Activated CD4-positive, CD25-positive, alpha-beta regulatory T cell (primary cell): ENCODE results near the gene PSME3.
"Not testable (repeated sequence)": the region's sequence is repeated elsewhere in the genome, so short reads cannot be mapped to it uniquely, and the experiment has no call there.

Experiments used
- DNase-seq, 4 experiments: peaks; one replicate each; lab custom pipeline; 2025; lab: John Stamatoyannopoulos, UW

The PSME3 gene

DNA sequence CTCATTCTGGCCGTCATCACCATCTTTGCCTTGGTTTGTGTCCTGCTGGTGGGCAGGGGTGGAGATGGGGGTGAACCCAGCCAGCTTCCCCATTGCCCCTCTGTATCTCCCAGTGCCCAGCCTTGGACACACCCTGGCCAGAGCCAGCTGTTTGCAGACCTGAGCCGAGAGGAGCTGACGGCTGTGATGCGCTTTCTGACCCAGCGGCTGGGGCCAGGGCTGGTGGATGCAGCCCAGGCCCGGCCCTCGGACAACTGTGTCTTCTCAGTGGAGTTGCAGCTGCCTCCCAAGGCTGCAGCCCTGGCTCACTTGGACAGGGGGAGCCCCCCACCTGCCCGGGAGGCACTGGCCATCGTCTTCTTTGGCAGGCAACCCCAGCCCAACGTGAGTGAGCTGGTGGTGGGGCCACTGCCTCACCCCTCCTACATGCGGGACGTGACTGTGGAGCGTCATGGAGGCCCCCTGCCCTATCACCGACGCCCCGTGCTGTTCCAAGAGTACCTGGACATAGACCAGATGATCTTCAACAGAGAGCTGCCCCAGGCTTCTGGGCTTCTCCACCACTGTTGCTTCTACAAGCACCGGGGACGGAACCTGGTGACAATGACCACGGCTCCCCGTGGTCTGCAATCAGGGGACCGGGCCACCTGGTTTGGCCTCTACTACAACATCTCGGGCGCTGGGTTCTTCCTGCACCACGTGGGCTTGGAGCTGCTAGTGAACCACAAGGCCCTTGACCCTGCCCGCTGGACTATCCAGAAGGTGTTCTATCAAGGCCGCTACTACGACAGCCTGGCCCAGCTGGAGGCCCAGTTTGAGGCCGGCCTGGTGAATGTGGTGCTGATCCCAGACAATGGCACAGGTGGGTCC is 18.4 kb downstream of the PSME3 start:
- not testable (repeated sequence) for DNase-seq

DNA sequence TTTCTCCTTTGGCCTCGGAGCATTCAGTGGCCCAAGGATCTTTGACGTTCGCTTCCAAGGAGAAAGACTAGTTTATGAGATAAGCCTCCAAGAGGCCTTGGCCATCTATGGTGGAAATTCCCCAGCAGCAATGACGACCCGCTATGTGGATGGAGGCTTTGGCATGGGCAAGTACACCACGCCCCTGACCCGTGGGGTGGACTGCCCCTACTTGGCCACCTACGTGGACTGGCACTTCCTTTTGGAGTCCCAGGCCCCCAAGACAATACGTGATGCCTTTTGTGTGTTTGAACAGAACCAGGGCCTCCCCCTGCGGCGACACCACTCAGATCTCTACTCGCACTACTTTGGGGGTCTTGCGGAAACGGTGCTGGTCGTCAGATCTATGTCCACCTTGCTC is 19.2 kb downstream of the PSME3 start:
- DNase-seq, result no peak

DNA sequence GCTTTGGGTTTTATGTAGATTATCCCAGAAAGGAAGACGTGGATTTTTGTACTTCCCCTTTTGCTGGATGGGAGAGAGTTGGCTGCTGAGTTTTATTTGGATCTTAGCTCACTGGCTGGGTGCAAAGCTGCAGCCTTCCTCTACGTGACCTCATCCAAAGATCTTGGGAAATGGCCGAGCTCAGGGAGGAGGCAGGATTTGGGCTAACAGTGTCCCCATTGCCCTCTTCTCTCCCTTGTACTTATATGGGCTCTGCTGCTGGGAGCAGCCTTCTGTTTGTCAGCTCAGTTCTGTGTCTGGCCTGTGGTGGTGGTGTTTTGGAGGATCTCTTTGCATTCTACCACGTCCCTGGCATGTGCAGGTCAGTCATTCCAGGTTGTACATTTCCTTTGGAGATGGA is 19.8 kb downstream of the PSME3 start:
- DNase-seq, result no peak

DNA sequence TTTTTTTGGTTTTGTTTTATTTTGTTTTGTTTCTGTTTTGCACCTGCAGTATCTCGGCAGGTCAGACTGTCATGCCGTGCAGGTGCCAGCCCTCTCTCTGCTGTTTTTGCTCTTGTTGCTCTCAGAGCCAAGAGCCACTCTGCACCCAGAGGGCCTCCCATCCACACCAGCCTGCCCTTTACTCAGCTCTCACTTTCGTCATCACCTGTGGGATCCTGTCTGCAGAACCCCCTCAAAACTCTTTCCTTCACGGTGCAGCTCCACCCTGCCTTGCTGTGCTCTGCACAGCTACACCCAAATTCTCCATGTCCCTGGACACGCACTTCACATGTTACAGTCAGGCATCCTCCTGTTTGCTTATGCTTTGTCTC is 20.4 kb downstream of the PSME3 start:
- DNase-seq, result no peak

DNA sequence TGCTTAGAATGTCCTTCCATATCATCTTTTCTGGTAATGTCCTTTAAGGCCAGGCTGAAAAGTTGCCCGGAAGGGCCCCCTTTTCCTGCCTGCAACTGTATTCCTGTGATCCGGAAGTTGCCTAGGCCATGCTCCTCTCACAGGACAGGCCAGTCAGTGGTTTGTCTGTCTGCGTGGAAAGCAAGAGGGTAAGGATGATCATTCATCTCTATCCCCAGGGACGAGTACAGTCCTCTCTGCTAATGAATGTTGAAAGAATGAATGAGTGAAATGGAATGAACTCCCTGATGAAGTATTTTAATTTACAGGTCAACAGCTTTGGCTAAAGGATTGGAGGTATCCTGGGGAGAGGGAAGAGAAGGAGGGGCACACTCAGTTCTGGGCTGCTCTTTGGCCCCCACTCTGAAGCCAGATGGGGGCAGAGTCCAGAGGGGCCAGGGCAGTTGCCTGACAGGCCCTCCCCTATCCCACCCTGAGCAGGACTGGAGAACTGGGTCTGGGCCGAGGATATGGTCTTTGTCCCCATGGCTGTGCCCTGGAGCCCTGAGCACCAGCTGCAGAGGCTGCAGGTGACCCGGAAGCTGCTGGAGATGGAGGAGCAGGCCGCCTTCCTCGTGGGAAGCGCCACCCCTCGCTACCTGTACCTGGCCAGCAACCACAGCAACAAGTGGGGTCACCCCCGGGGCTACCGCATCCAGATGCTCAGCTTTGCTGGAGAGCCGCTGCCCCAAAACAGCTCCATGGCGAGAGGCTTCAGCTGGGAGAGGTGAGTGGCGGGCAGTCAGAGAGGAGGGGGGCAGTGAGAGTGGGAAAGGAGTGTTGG is 21.0 kb downstream of the PSME3 start:
- no peak for DNase-seq

DNA sequence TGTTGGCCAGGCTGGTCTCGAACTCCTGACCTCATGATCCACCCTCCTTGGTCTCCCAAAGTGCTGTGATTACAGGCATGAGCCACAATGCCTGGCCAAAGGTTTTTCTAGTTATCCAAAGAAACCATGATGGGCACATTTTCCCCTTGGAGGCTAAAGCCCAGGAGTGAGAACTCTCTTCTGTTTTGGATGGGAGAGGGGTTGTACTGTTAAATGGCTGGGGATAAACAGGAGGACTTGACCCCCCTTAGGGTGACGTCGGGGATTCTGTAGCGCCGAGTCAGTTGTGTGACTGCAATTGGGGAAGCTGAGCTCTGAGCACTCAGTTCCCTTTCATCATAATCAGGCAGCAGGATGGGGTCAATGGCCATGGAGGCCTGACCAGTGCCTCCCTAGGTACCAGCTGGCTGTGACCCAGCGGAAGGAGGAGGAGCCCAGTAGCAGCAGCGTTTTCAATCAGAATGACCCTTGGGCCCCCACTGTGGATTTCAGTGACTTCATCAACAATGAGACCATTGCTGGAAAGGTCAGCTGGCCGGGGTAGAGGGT is 21.9 kb downstream of the PSME3 start:
- no peak for DNase-seq

DNA sequence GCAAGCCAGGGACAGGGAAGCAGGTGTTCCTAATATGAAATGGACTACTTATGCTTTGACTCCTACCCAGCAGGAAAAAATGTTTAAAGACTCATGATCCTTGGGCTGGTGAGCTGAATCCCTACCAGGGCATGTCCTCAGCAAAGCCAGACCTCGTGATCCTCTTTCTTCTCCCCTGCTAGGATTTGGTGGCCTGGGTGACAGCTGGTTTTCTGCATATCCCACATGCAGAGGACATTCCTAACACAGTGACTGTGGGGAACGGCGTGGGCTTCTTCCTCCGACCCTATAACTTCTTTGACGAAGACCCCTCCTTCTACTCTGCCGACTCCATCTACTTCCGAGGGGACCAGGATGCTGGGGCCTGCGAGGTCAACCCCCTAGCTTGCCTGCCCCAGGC is 22.9 kb downstream of the PSME3 start:
- not testable (repeated sequence) for DNase-seq

DNA sequence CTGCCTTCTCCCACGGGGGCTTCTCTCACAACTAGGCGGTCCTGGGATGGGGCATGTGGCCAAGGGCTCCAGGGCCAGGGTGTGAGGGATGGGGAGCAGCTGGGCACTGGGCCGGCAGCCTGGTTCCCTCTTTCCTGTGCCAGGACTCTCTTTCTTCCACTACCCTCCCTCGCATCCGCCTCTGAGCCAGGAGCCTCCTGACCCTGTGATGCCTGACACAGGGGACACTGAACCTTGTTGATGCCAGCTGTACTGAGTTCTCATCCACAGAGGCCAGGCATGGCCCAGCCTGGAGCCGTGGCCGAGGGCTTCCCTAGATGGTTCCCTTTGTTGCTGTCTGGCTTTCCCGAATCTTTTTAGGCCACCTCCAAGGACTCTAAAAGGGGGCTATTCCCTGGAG is 23.3 kb downstream of the PSME3 start:
- DNase-seq, result not testable (repeated sequence)

DNA sequence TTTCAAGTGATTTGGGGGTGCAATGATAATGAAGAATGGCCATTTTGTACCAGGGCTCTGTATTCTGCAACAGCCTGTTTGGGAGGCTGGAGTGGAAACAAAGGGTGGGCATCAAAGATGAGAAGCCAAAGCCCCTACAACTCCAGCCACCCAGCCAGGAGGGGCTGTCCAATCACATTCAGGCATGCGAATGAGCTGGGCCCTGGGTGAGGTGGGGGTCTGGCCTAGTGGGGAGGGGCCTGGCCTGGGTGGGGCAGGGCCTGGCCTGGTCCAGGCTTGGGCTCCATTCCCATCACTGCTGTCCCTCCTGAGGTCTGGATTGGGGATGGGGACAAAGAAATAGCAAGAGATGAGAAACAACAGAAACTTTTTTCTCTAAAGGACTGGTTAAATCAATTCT is 24.2 kb downstream of the PSME3 start:
- DNase-seq, result no peak

DNA sequence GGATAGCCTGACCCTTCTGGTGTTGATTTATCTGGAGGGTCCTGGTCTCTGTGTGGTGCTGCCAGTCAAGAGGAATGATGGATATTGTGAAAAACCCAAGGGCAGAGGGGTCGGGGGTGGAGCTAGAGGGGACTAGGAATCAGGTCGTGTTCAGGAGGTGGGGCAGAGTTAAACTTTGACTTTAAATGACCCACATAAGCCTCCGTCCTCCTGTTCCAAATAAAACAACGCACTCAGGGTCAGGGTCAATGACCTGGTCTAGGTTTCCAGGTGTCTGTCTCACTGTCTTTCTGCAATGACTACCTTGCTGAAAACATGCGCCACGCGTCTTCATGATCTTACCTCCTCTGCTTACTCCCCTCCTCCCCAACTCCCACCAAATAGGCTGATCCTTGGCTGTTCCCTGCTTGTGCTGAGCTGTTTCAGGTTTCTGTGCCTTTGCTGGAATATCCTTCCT is 32.5 kb downstream of the PSME3 start:
- DNase-seq, result no peak

DNA sequence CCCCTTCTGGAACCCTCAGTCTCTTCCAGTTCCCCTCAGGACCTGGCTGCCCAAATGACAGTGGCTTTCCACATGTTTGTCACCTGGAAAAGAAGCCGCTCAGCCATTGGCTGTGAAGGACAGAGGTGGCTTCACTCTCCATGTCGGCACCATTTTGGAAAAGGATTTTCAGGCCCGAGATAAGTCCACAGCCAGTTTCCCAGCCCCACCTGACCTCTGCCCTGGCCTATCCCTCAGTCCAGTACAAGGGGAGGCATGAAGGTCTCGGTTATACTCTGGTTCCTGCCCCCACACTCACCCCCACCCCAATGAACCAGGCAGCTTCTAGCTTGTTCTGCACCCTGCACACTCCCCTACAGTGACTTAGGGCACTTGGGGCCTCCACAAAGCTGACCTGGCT is 33.0 kb downstream of the PSME3 start:
- no peak for DNase-seq

DNA sequence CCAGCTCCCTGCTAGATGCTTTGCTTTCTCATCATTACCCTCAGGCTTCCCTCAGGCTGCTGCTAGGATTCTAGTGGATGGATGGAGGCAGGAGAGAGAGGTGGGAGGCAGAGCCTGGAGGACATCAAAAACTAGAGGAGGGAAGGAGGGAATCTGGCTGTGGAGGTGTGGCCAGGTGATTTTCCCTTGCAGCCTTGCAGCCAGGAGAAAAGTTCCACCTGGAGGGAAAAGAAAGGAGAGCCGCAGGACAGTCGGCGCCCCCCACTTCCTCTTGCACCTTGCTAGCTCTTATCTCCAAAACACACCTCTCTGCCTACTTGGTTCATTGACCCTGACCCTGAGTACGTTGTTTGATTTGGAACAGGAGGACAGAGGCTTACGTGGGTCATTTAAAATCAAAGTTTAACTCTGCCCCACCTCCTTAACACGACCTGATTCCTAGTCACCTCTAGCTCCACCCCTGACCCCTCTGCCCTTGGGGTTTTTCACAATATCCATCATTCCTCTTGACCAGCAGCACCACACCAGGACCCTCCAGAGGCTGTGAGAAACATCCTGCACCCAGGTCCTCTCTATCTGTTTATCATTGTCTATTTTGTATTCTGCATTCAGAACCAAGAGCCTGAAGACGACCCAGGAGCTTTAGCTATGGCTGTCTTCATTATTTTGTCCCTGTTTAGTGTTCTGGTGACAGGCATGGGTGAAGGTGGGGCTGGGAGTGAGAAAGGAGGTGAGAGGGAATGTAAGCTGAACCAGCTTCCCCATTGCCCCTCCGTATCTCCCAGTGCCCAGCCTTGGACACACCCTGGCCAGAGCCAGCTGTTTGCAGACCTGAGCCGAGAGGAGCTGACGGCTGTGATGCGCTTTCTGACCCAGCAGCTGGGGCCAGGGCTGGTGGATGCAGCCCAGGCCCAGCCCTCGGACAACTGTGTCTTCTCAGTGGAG is 33.7 kb downstream of the PSME3 start:
- no peak for DNase-seq

DNA sequence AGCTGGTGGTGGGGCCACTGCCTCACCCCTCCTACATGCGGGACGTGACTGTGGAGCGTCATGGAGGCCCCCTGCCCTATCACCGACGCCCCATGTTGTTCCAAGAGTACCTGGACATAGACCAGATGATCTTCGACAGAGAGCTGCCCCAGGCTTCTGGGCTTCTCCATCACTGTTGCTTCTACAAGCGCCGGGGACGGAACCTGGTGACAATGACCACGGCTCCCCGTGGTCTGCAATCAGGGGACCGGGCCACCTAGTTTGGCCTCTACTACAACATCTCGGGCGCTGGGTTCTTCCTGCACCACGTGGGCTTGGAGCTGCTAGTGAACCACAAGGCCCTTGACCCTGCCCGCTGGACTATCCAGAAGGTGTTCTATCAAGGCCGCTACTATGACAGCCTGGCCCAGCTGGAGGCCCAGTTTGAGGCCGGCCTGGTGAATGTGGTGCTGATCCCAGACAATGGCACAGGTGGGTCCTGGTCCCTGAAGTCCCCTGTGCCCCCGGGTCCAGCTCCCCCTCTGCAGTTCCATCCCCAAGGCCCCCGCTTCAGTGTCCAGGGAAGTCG is 34.6 kb downstream of the PSME3 start:
- not testable (repeated sequence) for DNase-seq

DNA sequence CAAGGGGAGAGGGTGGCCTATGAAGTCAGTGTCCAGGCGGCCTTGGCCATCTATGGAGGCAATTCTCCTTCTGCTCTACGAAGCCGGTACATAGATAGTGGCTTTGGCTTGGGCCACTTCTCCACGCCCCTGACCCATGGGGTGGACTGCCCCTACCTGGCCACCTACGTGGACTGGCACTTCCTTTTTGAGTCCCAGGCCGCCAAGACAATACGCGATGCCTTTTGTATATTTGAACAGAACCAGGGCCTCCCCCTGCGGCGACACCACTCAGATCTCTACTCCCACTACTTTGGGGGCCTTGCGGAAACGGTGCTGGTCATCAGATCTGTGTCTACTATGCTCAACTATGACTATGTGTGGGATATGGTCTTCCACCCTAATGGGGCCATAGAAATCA is 35.1 kb downstream of the PSME3 start:
- no peak for DNase-seq

DNA sequence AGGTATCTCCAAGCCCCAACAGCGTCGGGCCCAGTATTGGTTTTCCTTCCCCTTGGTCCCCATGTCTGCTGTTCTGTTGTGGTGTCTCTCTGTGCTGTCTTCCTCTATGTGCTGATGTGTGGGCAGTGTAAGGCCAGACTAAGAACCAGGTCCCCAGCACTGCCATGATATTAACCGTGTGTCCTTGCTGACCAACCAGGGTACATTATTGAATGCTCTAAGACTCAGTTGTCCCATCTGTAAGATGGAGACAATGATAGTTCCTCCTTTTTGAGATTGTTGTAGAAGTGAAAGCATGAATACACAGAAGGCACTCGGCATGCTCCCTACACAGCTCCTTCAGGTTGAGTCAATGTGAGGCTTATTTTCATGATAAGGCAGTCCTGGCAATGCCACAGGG is 38.5 kb downstream of the PSME3 start:
- no peak for DNase-seq

DNA sequence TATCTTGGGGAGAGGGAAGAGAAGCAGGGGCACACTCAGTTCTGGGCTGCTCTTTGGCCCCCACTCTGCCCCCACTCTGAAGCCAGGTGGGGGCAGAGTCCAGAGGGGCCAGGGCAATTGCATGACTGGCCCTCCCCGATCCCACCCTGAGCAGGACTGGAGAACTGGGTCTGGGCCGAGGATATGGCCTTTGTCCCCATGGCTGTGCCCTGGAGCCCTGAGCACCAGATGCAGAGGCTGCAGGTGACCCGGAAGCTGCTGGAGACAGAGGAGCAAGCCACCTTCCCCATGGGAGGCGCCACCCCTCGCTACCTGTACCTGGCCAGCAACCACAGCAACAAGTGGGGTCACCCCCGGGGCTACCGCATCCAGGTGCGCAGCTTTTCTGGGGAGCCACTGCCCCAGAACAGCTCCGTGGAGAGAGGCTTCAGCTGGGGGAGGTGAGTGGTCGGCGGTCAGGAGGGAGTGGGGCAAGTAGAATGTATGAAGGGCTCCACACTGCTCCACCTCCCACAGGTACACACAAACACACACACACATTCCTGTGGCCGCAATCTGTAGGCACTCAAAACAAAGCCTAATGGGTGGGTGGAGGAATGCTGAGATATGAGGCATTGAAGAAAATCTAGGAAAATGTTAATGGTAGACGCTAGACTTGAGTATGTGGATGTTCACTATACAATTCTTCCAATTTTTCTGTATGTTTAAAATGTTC is 39.2 kb downstream of the PSME3 start:
- DNase-seq, result no peak

DNA sequence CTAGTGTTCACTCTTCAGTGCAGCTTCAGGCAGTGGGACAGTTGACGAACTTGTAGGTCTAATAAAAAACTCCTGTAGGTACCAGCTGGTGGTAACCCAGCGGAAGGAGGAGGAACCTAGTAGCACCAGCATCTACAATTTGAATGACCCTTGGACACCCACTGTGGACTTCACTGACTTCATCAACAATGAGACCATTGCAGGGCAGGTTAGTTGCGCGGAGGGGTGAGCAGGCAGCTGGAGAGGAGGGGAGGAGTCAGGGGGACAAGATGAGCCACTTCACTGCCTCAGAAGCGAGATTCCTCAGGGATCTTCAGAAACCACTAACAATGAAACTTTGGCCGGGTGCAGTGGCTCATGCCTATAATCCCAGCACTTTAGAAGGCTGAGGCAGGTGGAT is 40.1 kb downstream of the PSME3 start:
- DNase-seq, result no peak

DNA sequence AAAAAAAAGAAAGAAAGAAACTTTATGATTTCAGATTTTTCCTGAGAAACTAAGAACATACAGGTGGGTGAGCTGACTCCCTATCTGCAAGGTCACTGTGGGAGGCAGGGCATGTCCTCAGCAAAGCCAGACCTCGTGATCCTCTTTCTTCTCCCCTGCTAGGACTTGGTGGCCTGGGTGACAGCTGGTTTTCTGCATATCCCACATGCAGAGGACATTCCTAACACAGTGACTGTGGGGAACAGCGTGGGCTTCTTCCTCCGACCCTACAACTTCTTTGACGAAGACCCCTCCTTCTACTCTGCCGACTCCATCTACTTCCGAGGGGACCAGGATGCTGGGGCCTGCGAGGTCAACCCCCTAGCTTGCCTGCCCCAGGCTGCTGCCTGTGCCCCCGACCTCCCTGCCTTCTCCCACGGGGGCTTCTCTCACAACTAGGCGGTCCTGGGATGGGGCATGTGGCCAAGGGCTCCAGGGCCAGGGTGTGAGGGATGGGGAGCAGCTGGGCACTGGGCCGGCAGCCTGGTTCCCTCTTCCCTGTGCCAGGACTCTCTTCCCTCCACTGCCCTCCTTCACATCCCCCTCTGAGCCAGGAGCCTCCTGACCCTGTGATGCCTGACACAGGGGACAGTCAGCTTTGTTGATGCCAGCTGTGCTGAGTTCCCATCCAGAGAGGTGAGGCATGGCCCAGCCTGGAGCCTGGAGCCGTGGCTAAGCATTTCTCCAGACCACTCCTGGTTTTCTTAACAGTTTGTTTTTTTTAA is 40.9 kb downstream of the PSME3 start:
- not testable (repeated sequence) for DNase-seq

DNA sequence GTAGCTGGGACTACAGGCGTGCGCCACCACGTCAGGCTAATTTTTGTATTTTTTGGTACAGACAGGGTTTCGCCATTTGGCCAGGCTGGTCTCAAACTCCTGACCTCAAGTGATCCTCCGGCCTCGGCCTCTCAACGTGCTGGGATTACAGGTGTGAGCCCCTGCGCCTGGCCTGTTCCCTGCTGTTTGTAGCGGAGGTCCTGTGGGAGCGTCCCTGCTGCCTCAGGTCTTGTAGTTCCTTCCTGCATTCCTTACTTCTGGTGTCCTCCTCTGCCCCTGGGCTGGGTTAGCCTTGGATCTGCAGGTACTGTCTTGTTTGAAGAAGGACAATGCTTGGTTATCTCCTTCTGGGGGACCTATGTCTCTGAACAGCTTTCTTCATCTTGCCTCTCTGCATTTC is 43.8 kb downstream of the PSME3 start:
- DNase-seq, result no peak
